Sigmoid colon (tissue), 7 donors: ENCODE data around the gene UCK1. TPM values are rescaled to one million over a fixed set of nuclear protein-coding genes. Genes with fewer than 3 reads are reported as not detected.

ENCODE experiments used
- DNase-seq: peaks from one replicate; pipeline ENCODE4 v3.0.0-alpha.2; 2019
- H3K27ac ChIP-seq, 4 donors: fragments of 200-600 bp; sonication (generic); one replicate each; pipeline ENCODE4 v1.5.1; 2016 to 2019; ENCODE audit warnings: mild to moderate bottlenecking in 1 of 4
- H3K27me3 ChIP-seq, 3 donors: fragments of 200-600 bp; sonication (generic); one replicate each; pipeline ENCODE4 v1.5.1; 2019; ENCODE audit warnings: mild to moderate bottlenecking in 1 of 3
- H3K36me3 ChIP-seq, 4 donors: fragments of 200-600 bp; sonication (generic); one replicate each; pipeline ENCODE4 v1.5.1; 2016 to 2019
- H3K4me1 ChIP-seq, 4 donors: fragments of 200-600 bp; sonication (generic); one replicate each; pipeline ENCODE4 v1.5.1; 2017 to 2019
- H3K4me3 ChIP-seq, 4 donors: fragments of 200-600 bp; sonication (generic); one replicate each; pipeline ENCODE4 v1.5.1; 2017 to 2019; ENCODE audit warnings: mild to moderate bottlenecking in 2 of 4, moderate library complexity in 1 of 4
- H3K9me3 ChIP-seq, 4 donors: fragments of 200-600 bp in 3 of 4; sonication (generic) in 3 of 4; one replicate each; pipeline versions ENCODE4 v1.5.1 to v1.6.1; 2013 to 2019
- CTCF ChIP-seq, 4 experiments: fragments of 450-650 bp in 3 of 4; fragments of 200-600 bp in 1 of 4; IDR thresholded peaks; one replicate each; pipeline ENCODE4 v1.5.1; 2016 to 2019; ENCODE audit warnings: antibody characterized with exemption in 4 of 4, mild to moderate bottlenecking in 3 of 4, moderate library complexity in 2 of 4
- EP300 ChIP-seq, 4 donors: sonication (generic); formaldehyde crosslinking; IDR thresholded peaks; one replicate each; pipeline ENCODE4 v1.6.1; 2017; ENCODE audit warnings: antibody characterized with exemption in 4 of 4
- POLR2A ChIP-seq, 2 donors: fragments of 450-650 bp; IDR thresholded peaks; one replicate each; pipeline ENCODE4 v1.6.1; 2016; ENCODE audit warnings: antibody characterized with exemption in 2 of 2, mild to moderate bottlenecking in 2 of 2, moderate library complexity in 2 of 2
- POLR2AphosphoS5 ChIP-seq, 4 donors: sonication (generic); formaldehyde crosslinking; IDR thresholded peaks; one replicate each; pipeline ENCODE4 v1.6.1; 2017; ENCODE audit warnings: antibody characterized with exemption in 4 of 4
- WGBS, 2 donors: extraction: QIAGEN DNeasy Blood & Tissue Kit; methylation state at CpG; one replicate each; pipeline ENCODE4 v1.1.7; 2013; 5-methylcytosine and 5-hydroxymethylcytosine counted together
- intact Hi-C: fragments of 100-400 bp; cut with DNase I; formaldehyde crosslinking; loops from one replicate; pipeline ENCODE4 v1.15.1; 2023
- polyA plus RNA-seq, 3 donors: library from polyadenylated mRNA; stranded (reverse); fragments of 200-250 nt; gene quantifications; one replicate each; pipeline ENCODE4 v1.2.3, GENCODE V29; 2013
- total RNA-seq, 4 donors: library from RNA; depleted of rRNA; stranded (reverse); fragments of >200 nt; gene quantifications; one replicate each; pipeline ENCODE4 v1.1.0, GENCODE V29; 2016
- donor health status: healthy with polysubstance abuse.
- donor health status: Bipolar disorder and iron deficiency.
- donor health status: healthy.

UCK1 gene
- total and polyA plus RNA-seq, 7 donors: 20.8 to 67.5 (median 35.7) TPM

- H3K36me3 ChIP-seq: peaks cover 68 to 97% (median 86%) of the 10 kb centered on the region in 4 donors
- WGBS, 2 donors: 87 to 94% methylated on average over 19 of the region's 19 CpGs
- H3K27ac ChIP-seq: no peak overlapping the region
- TF ChIP-seq EP300 (IDR thresholded peaks at IDR 0.05): no peak
- no peak for TF ChIP-seq POLR2A (IDR thresholded peaks at IDR 0.05)
- no peak for TF ChIP-seq POLR2AphosphoS5 (IDR thresholded peaks at IDR 0.05)
- TF ChIP-seq CTCF (IDR thresholded peaks at IDR 0.05): no peak
- no peak for DNase-seq
- no peak overlapping the region for H3K4me3 ChIP-seq
- H3K4me1 ChIP-seq: peaks cover 0 to 17% (median 7%) of the 10 kb centered on the region in 4 donors
- no peaks in the 10 kb centered on the region for H3K27me3 ChIP-seq
- H3K9me3 ChIP-seq: no peaks in the 10 kb centered on the region
- intact Hi-C loops: loop anchor here (2.0 kb wide), 1 partner anchor 127 kb away; no protein-coding TSS in a partner anchor
Observed at GRCh38 chr9:131477816-131478419, 53.1 kb downstream of the UCK1 start.

- H3K27ac ChIP-seq: no peak overlapping the region
- H3K9me3 ChIP-seq: no peaks in the 10 kb centered on the region
- 90% methylated on average over 11 of the region's 11 CpGs for WGBS, 2 donors
Observed at GRCh38 chr9:131477367-131477766, 53.7 kb downstream of the UCK1 start.

GRCh38 chr9:131476777-131477345 is 54.2 kb downstream of the UCK1 start:
- TF ChIP-seq CTCF (IDR thresholded peaks at IDR 0.05) (no peak), POLR2AphosphoS5 (IDR thresholded peaks at IDR 0.05) (no peak), EP300 (IDR thresholded peaks at IDR 0.05) (no peak), POLR2A (IDR thresholded peaks at IDR 0.05) (no peak)
- no peaks in the 10 kb centered on the region for H3K9me3 ChIP-seq
- H3K36me3 ChIP-seq: peaks cover 60 to 97% (median 82%) of the 10 kb centered on the region in 4 donors
- H3K27ac ChIP-seq: no peak overlapping the region
- intact Hi-C loops: no loop called here
- no peak overlapping the region for H3K4me3 ChIP-seq
- H3K27me3 ChIP-seq: no peaks in the 10 kb centered on the region
- peaks cover 0 to 7% (median 1%) of the 10 kb centered on the region in 4 donors for H3K4me1 ChIP-seq
- peak; percentile 53 for DNase-seq
- 93 to 94% methylated on average over 18 of the region's 18 CpGs for WGBS, 2 donors

More at GRCh38 chr9:131477367-131477766, 53.7 kb downstream of the UCK1 start:
- Histone ChIP-seq H3K36me3 (peaks cover 65 to 97% (median 82%) of the 10 kb centered on the region in 4 donors), H3K4me1 (peaks cover 0 to 12% (median 4%) of the 10 kb centered on the region in 4 donors), H3K4me3 (no peak overlapping the region), H3K27me3 (no peaks in the 10 kb centered on the region)
- peak; percentile 27 for DNase-seq
- intact Hi-C loops: no loop called here
- TF ChIP-seq EP300 (IDR thresholded peaks at IDR 0.05) (no peak), CTCF (IDR thresholded peaks at IDR 0.05) (no peak), POLR2AphosphoS5 (IDR thresholded peaks at IDR 0.05) (no peak), POLR2A (IDR thresholded peaks at IDR 0.05) (no peak)

- intact Hi-C loops: no loop called here
- no peak overlapping the region for H3K27ac ChIP-seq
- peak; percentile 57 for DNase-seq
- H3K27me3 ChIP-seq: no peaks in the 10 kb centered on the region
- 92% methylated on average over 40 of the region's 40 CpGs for WGBS, 2 donors
- no peak overlapping the region for H3K4me3 ChIP-seq
- no peaks in the 10 kb centered on the region for H3K9me3 ChIP-seq
- TF ChIP-seq POLR2AphosphoS5 (IDR thresholded peaks at IDR 0.05) (no peak), POLR2A (IDR thresholded peaks at IDR 0.05) (no peak), EP300 (IDR thresholded peaks at IDR 0.05) (no peak), CTCF (IDR thresholded peaks at IDR 0.05) (peak in 3 of 4 experiments; percentile 7 to 33 (median 15))
- H3K4me1 ChIP-seq: no peaks in the 10 kb centered on the region
- H3K36me3 ChIP-seq: peaks cover 58 to 97% (median 83%) of the 10 kb centered on the region in 4 donors
Observed at GRCh38 chr9:131475956-131476776, 54.9 kb downstream of the UCK1 start.
